H1 (cell line): ENCODE data around the gene TCEAL4. TPM values are rescaled to one million over a fixed set of nuclear protein-coding genes. Genes with fewer than 3 reads are reported as not detected.

Experiments used
- BACH1 ChIP-seq: IDR thresholded peaks from 2 replicates; pipeline ENCODE4 v1.6.1; 2012; ENCODE audit warnings: low read length, improper control_type of control experiment
- HDAC2 ChIP-seq, 2 experiments: fragments of 300-600 bp in 1 of 2; sonication (generic) in 1 of 2; IDR thresholded peaks; 2 replicates each; pipeline ENCODE4 v1.6.1; 2011 to 2012; ENCODE audit warnings: low read depth in 2 of 2, low read length in 2 of 2, mild to moderate bottlenecking in 2 of 2, moderate library complexity in 2 of 2, borderline replicate concordance in 1 of 2, inconsistent platforms in 1 of 2
- polyA plus RNA-seq, 7 experiments: library from polyadenylated mRNA; depleted of rRNA in 3 of 7; stranded (reverse) in 5 of 7; unstranded in 2 of 7; fragments of >200 nt in 5 of 7; fragments of 200-250 nt in 2 of 7; gene quantifications; 1 replicate in 5 of 7; 2 replicates in 1 of 7; 4 replicates in 1 of 7; pipeline versions ENCODE4 v1.2.1 to v1.2.3, GENCODE V29; 2011 to 2013; ENCODE audit warnings: missing spikeins in 2 of 7, mixed read lengths in 2 of 7
- total RNA-seq: library from RNA; stranded (reverse); fragmentation: NEBNext Ultra II Directional; extraction: Animal tissue kit (Norgen Biotek cat#: 25700); gene quantifications from 2 replicates; pipeline ENCODE4 v1.2.1, GENCODE V29; 2021

Gene TCEAL4
- total and polyA plus RNA-seq, 2 of the 8 experiments (the other 6 are each of a cell fraction or from before 2014, with no cell fraction given), result 10.1 to 53.0 TPM

GRCh38 chrX:103552236-103552635, 33.1 kb upstream of the TCEAL4 start (continued):
- TF ChIP-seq BACH1 (no peak), HDAC2 (IDR thresholded peaks at IDR 0.05; ENCODE audit: borderline replicate concordance in 1 of 2, low read depth in 2 of 2, low read length in 2 of 2) (no peak)
